HK-2 (cell line): ENCODE data around the gene SDS.
"Not testable (repeated sequence)": the region's sequence is repeated elsewhere in the genome, so short reads cannot be mapped to it uniquely, and the experiment has no call there.

Experiments used
- DNase-seq: peaks from one replicate; pipeline ENCODE4 v3.0.0-alpha.2; 2018; ENCODE audit not compliant: unreplicated experiment

Gene SDS

GRCh38 chr12:113378291-113378690, 25.4 kb downstream of the SDS start:
- DNase-seq: no peak

GRCh38 chr12:113374823-113375428, 28.8 kb downstream of the SDS start:
- no peak for DNase-seq

GRCh38 chr12:113373969-113374368, 29.7 kb downstream of the SDS start:
- DNase-seq: no peak

GRCh38 chr12:113373440-113373839, 30.2 kb downstream of the SDS start:
- DNase-seq: no peak

GRCh38 chr12:113372371-113372770, 31.3 kb downstream of the SDS start:
- no peak for DNase-seq

- no peak for DNase-seq
Observed at GRCh38 chr12:113371808-113372207, 31.9 kb downstream of the SDS start.

- DNase-seq: no peak
Observed at GRCh38 chr12:113370923-113371682, 32.6 kb downstream of the SDS start.

GRCh38 chr12:113369391-113369985, 34.2 kb downstream of the SDS start:
- DNase-seq: no peak

GRCh38 chr12:113368331-113368730, 35.4 kb downstream of the SDS start:
- no peak for DNase-seq

- DNase-seq: no peak
Observed at GRCh38 chr12:113366827-113367226, 36.9 kb downstream of the SDS start.

- DNase-seq: no peak
Observed at GRCh38 chr12:113365639-113366395, 37.9 kb downstream of the SDS start.

GRCh38 chr12:113364698-113365097, 39.0 kb downstream of the SDS start:
- no peak for DNase-seq

GRCh38 chr12:113361574-113362370, 41.9 kb downstream of the SDS start:
- DNase-seq: no peak

- no peak for DNase-seq
Observed at GRCh38 chr12:113359939-113360748, 43.5 kb downstream of the SDS start.

- DNase-seq: no peak
Observed at GRCh38 chr12:113359133-113359938, 44.4 kb downstream of the SDS start.

- DNase-seq: peak; percentile 95
Observed at GRCh38 chr12:113358381-113359132, 45.1 kb downstream of the SDS start, which contains the start of gene PLBD2. TSS of gene PLBD2 (plus strand) at chr12:113358587. CDS start at chr12:113358601, 14 bp downstream.

- DNase-seq: not testable (repeated sequence)
Observed at GRCh38 chr12:113354192-113354591, 49.5 kb downstream of the SDS start.

GRCh38 chr12:113351089-113351488, 52.6 kb downstream of the SDS start:
- no peak for DNase-seq
